Measurements from ENCODE around the gene ADAMTS15. TPM values are rescaled to one million over a fixed set of nuclear protein-coding genes. Genes with fewer than 3 reads are reported as not detected.

The ADAMTS15 gene
- total RNA-seq, 1 experiment from 2014 or later: 0.83 TPM

DNA sequence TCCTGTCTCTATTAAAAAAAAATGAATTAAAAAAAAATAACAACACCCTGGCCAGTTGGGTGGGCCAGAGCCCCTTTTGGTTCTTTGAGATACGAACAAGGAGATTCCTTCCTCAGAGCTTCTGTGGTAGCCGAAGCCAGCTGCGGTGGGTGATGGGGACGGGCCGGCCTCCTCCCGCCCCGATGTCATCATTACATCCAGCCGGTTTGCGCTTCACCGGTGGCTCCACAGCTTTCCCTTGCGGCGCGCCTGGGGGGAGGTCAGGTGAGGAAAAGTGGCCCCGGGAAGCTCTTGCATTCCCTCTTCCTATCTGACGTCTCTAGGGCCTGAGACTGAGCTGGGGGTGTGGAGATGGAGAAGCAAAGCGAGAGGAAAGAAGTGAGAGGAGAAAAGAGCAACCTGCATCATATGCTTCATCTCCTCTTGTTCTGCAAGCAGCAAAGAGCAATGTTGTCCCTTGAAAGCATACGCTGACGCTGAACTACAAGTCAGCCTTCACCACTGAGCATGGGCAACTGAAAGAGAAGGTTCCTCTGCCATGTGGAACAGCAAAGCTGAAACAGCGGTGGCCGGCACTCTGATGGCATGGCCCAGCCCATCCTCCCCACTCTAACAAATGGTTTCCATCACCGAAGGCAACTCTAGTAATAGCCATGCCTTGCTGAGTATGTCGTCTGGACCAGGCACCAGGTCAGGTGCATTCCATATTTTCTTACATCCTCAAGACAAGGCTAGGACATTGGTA, 26.0 kb upstream of the ADAMTS15 start:
- intact Hi-C loops (cut with micrococcal nuclease; ENCODE audit: unreplicated experiment): no loop called here
- TF ChIP-seq CTCF (IDR thresholded peaks at IDR 0.05; ENCODE audit: unreplicated experiment): no peak
- Mint-ChIP-seq H3K9me3 (ENCODE audit: low read depth, unreplicated experiment) (no peaks in the 10 kb centered on the region), H3K4me3 (ENCODE audit: low read depth, unreplicated experiment) (no peak overlapping the region), H3K27ac (ENCODE audit: unreplicated experiment) (no peak overlapping the region), H3K4me1 (ENCODE audit: low read depth, unreplicated experiment) (no peaks in the 10 kb centered on the region), H3K36me3 (ENCODE audit: insufficient read depth, unreplicated experiment) (no peaks in the 10 kb centered on the region), H3K27me3 (ENCODE audit: unreplicated experiment) (peaks cover 57% of the 10 kb centered on the region)
- CTCF ChIA-PET: no interaction called here
- no TSS peak for BruUV-seq (replicated peaks)
- DNase-seq: no peak

DNA sequence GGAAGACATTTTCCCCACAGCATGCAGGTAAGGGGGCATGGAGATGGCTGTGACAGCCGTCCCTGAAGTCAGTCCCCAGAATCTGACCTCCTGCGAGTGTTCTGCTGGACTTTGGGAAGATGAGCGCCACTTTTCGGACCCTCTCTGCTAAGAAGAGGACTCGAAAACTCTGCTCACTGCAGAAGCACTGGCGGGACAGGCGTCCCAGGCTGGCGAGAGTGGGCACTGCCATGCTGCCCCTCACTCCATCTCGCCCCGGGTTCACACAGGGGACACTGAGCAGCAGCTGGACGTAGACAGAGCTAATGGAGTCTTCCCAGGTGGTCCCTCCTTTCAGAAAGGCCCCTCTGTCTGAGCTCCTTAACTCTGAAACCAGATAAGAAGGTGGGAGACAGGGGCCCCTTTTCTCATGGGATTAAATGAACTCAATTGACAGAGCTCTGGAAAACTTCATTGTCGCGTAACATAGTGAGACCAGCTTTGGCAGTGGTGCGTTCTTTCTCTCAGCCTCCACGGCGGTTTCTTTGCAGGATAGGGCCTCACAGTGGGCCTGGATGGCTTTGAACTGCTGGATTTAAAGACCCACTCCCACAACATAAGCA, 24.8 kb upstream of the ADAMTS15 start:
- no peak for TF ChIP-seq CTCF (IDR thresholded peaks at IDR 0.05; ENCODE audit: unreplicated experiment)
- BruUV-seq (replicated peaks): no TSS peak
- Mint-ChIP-seq H3K36me3 (ENCODE audit: insufficient read depth, unreplicated experiment) (no peaks in the 10 kb centered on the region), H3K4me3 (ENCODE audit: low read depth, unreplicated experiment) (no peak overlapping the region), H3K9me3 (ENCODE audit: low read depth, unreplicated experiment) (no peaks in the 10 kb centered on the region), H3K4me1 (ENCODE audit: low read depth, unreplicated experiment) (no peaks in the 10 kb centered on the region), H3K27me3 (ENCODE audit: unreplicated experiment) (peaks cover 65% of the 10 kb centered on the region), H3K27ac (ENCODE audit: unreplicated experiment) (no peak overlapping the region)
- no peak for DNase-seq
- CTCF ChIA-PET: no interaction called here
- intact Hi-C loops (cut with micrococcal nuclease; ENCODE audit: unreplicated experiment): no loop called here

- no peak for DNase-seq
- intact Hi-C loops (cut with micrococcal nuclease; ENCODE audit: unreplicated experiment): no loop called here
- CTCF ChIA-PET: no interaction called here
- TF ChIP-seq CTCF (IDR thresholded peaks at IDR 0.05; ENCODE audit: unreplicated experiment): no peak
- Mint-ChIP-seq H3K36me3 (ENCODE audit: insufficient read depth, unreplicated experiment) (no peaks in the 10 kb centered on the region), H3K9me3 (ENCODE audit: low read depth, unreplicated experiment) (no peaks in the 10 kb centered on the region), H3K4me3 (ENCODE audit: low read depth, unreplicated experiment) (no peak overlapping the region), H3K4me1 (ENCODE audit: low read depth, unreplicated experiment) (no peaks in the 10 kb centered on the region), H3K27ac (ENCODE audit: unreplicated experiment) (no peak overlapping the region), H3K27me3 (ENCODE audit: unreplicated experiment) (peaks cover 75% of the 10 kb centered on the region)
- BruUV-seq (replicated peaks): no TSS peak
Observed at GRCh38 chr11:130424613-130425140, 23.8 kb upstream of the ADAMTS15 start.

DNA sequence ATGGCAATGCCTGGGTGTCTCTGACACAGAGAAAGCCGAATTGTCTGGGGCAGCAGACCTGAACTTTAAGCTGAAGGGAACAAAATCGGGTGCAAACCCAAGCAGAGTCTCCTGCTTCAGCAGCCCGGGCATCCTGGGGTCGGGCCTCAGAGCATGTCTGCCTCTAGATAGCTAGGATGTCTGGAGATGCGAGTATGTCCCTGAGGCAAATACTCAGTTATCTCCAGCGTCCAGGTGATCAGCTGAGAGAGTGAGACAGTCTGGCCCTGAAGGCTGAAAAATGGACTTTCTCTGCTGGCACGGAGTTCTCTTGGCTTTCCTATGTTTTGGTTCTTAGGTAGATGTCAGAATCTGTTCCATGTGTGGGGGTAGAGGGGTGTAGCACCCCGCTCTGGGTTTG, 23.3 kb upstream of the ADAMTS15 start:
- intact Hi-C loops (cut with micrococcal nuclease; ENCODE audit: unreplicated experiment): no loop called here
- DNase-seq: no peak
- H3K27me3 Mint-ChIP-seq (ENCODE audit: unreplicated experiment): peaks cover 80% of the 10 kb centered on the region
- no peak for TF ChIP-seq CTCF (IDR thresholded peaks at IDR 0.05; ENCODE audit: unreplicated experiment)
- H3K9me3 Mint-ChIP-seq (ENCODE audit: low read depth, unreplicated experiment): no peaks in the 10 kb centered on the region
- CTCF ChIA-PET: no interaction called here
- no TSS peak for BruUV-seq (replicated peaks)
- no peak overlapping the region for H3K4me3 Mint-ChIP-seq (ENCODE audit: low read depth, unreplicated experiment)
- H3K27ac Mint-ChIP-seq (ENCODE audit: unreplicated experiment): no peak overlapping the region
- no peaks in the 10 kb centered on the region for H3K4me1 Mint-ChIP-seq (ENCODE audit: low read depth, unreplicated experiment)
- no peaks in the 10 kb centered on the region for H3K36me3 Mint-ChIP-seq (ENCODE audit: insufficient read depth, unreplicated experiment)

All from Calu3 (cell line).